Ramos (cell line): Measurements from ENCODE around the gene FTO.

ENCODE experiments used
- in situ Hi-C: fragments of 300-500 bp; cut with MboI; formaldehyde crosslinking; loops from one replicate; pipeline ENCODE4 v1.14.3; 2022; ENCODE audit warnings: low sequenced_read_pairs; ENCODE audit not compliant: unreplicated experiment

Gene FTO

DNA sequence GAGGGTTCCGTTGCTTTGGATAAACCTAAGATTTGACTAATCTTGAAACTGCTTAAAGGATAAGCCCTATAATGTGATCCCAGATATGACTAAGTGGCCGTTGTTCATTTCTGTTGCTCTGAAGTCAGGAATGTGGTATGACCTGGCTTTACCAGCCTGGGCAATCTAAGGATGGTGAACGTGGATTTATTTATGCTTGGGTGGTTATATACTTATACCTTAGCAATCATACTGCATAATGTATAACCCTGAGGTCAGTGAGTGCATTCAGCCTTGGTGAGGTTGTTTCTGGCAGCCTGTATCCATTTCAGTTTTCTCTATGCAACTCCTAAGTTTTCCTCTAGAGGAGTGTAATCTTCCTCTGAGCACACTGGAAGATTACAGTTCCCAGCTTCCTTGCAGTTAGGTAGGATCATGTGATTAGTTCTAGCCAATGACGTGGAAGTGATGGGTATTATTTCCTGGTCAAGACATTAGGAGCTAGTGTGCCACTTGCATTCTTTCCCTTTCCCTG, 41.9 kb downstream of the FTO start:
- in situ Hi-C loops, result no loop called here

DNA sequence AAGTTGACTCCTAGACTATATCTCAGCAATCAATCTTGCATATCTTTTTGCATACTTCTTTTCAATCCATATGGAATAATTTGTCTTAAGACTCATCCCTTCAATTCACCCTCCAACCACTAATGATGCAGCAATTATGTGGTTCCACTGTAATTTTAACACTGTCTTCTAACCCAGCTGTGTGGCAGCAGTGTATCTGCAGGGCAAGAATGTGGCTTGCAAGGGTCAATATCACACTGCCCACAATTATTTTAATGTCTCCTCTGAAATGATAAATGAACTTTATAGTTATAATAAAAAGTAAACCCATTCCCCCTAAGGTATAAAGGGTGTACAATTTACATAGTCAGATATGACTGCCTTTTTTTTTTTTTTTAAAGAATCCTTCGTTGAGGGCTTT, 48.6 kb downstream of the FTO start:
- in situ Hi-C loops, result no loop called here

- in situ Hi-C loops, result no loop called here
These were observed 49.5 kb downstream of the FTO start for GRCh38 chr16:53753431-53753830.

GRCh38 chr16:53755026-53755910, 51.3 kb downstream of the FTO start:
- in situ Hi-C loops, result no loop called here

DNA sequence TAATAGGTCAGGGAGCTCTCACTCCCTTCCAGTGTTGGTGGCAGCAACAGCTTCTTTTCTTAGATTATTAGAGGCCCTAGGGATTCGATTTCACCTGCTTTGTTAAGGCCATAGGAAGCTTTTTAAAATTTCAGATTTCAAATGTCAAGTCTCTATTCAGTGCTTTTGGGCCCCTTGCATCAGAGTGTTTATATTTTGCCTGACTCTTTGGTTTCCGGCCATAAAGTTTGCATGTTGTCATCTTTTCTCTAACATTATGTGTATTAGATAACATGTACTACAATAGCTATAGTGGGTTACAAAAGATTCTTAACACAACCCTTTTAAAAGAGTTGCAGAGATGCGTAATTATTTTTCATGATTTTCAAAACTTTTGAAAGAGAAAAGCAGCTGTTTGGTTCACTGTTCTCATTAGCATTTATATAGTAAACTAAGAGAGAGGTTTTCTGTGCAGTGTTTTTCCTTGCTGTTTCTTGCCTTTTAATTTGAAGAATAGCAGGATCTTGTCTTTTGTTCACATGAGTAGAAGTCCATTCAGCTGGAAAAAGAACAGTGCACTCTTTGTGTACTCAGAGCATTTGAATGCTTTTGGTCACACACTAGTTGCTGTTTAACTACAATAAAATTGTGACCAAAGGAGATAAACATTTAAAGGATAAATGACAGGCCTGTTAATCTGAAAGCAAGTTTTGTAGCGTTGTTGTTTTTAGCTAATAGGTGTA, 52.5 kb downstream of the FTO start:
- in situ Hi-C loops, result no loop called here

- in situ Hi-C loops, result no loop called here
These were observed 54.1 kb downstream of the FTO start for GRCh38 chr16:53757971-53758609.

- in situ Hi-C loops, result no loop called here
These were observed 58.2 kb downstream of the FTO start for GRCh38 chr16:53761962-53762703.

DNA sequence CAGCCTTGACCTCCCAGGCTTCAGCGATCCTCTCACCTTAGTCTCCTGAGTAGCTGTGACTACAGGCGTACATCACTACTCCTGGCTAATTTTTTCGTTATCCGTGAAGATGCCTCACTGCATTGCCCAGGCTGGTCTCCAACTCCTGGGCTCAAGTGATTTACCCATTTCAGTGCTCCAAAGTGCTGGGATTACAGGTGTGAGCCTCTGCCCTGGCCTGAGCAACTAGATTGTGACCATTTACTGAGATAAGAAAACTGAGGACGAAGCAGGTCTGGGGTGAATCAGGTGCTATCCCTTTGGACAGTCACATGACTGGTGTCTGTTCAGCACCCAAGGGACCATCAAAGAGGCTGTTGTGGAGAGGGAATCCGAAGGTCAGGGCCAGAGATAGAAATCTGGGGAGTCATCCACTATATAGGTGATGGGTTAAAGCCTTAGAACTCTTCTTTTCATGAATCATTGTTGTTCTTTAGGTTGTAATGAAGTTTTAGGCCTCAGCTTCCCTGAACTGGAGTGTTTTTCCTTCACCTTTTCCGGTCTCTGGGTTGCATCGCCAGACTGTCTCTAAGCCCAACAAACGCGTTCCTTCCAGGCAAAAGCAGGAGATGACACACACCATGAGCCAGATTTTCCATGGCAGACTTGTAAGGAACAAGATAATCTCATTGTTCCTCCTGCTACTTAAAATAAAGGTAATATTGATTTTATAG, 62.5 kb downstream of the FTO start:
- in situ Hi-C loops, result no loop called here

GRCh38 chr16:53768167-53768566, 64.2 kb downstream of the FTO start:
- in situ Hi-C loops, result no loop called here

- in situ Hi-C loops, result no loop called here
These were observed 64.6 kb downstream of the FTO start for GRCh38 chr16:53768593-53768992.

- in situ Hi-C loops, result no loop called here
These were observed 65.2 kb downstream of the FTO start for GRCh38 chr16:53769185-53769584.

DNA sequence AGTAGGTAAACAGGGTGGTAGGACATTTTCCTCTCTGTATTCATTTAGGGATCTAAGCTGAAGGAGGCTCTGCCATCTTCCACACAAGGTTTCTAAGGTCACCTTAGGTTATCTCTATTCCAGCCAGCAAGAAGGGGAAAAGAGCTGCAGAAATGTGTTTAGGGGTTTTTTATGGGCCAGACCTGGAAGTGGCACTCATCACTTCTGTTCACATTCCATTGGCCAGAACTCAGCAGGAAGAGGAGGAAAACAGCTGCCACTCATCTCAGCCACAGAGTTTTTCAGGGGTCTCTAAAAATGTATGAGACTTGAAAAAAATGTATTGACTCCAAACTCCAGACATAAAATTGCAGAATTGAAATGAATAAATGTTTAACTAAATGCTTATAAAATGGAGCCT, 65.8 kb downstream of the FTO start:
- in situ Hi-C loops, result no loop called here

DNA sequence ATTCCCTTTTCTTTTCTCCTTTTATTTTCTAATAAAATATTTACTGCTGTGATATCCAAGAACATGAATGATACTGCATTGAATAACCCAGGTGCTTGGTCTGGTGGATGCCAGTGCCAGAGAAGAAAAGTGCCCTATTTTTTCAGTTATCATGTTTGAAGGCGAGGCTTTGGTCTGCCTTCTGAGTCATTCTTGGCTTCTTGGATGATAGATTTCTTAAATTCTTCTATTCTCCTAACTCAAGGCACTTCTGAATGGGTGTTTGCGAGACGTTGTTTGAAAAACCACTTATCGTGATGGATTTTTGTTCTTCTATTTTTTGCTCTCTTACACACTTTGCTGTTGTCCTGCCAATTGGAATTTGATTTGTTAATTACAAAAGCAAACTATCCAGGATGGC, 66.7 kb downstream of the FTO start:
- in situ Hi-C loops, result no loop called here

DNA sequence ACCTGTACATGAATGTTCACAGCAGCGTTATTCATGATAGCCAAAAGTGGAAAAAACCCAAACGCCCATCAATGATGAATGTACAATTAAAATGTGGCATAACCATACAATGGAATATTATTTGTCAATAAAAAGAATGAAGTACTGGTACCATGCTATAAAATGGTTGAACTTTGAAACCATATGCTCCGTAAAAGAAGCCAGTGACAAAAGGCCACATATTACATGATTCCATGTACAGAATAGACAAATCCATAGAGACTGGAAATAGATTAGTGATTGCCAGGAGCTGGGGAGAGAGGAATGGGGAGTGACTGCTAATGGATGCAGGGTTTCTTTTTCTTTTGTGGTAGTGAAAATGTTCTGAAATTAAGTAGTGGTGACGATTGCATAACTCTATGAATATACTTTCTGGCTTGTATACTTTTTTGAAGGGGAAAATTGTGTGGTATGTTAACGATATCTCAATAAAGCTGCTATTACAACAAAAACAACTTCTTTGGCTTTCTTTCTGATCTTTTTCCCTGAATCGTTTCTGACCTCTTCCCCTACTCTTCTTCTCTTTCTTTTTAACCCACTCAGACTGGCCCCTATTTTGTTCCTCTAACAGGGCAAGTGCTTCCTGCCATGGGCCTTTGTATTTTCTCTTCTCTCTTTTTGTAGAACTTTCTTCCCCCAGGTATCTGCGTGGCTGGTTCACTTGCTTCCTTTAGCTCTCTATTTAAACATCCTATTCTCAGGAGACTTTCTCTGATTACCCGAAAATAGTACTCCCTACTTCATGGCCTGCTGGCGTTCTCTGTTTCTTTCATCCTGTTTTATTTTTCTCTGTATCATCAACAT, 67.9 kb downstream of the FTO start:
- in situ Hi-C loops, result no loop called here

GRCh38 chr16:53773150-53773846, 69.3 kb downstream of the FTO start:
- in situ Hi-C loops, result no loop called here

GRCh38 chr16:53773881-53774280, 69.9 kb downstream of the FTO start:
- in situ Hi-C loops, result no loop called here

- in situ Hi-C loops, result no loop called here
These were observed 71.3 kb downstream of the FTO start for GRCh38 chr16:53775106-53775820.
